Dermis microvascular lymphatic vessel endothelial cell (primary cell): ENCODE data around the gene ADNP. TPM values are rescaled to one million over a fixed set of nuclear protein-coding genes. Genes with fewer than 3 reads are reported as not detected.

Source experiments
- DNase-seq, 2 donors: peaks; one replicate each; pipeline versions ENCODE4 v3.0.0 to v3.0.0-alpha.2; 2010; ENCODE audit warnings: low read depth in 2 of 2
- total RNA-seq: library from RNA; depleted of rRNA; stranded (reverse); fragments of >200 nt; gene quantifications from 2 replicates; pipeline ENCODE4 v1.2.1, GENCODE V29; 2014

ADNP gene
- total RNA-seq, 1 donor from 2014 or later, result 28.6 TPM

GRCh38 chr20:50932691-50933280, 1.5 kb upstream of the ADNP start:
- DNase-seq, result no peak

- no peak for DNase-seq
Observed at GRCh38 chr20:50932016-50932485, 814 bp upstream of the ADNP start.

GRCh38 chr20:50930976-50931305, 296 bp downstream of the ADNP start:
- DNase-seq, result no peak

- DNase-seq, result peak in 1 of 2 donors; percentile 13
Observed at GRCh38 chr20:50930139-50930975, 880 bp downstream of the ADNP start.

GRCh38 chr20:50929299-50930138, 1.7 kb downstream of the ADNP start:
- DNase-seq, result peak; percentile 90 to 95

GRCh38 chr20:50928469-50928868, 2.8 kb downstream of the ADNP start:
- no peak for DNase-seq

GRCh38 chr20:50926530-50926929, 4.7 kb downstream of the ADNP start:
- DNase-seq, result no peak

- DNase-seq, result no peak
Observed at GRCh38 chr20:50924261-50924920, 6.8 kb downstream of the ADNP start.

GRCh38 chr20:50921803-50922501, 9.3 kb downstream of the ADNP start:
- DNase-seq, result no peak

- peak; percentile 24 to 35 for DNase-seq
Observed at GRCh38 chr20:50920997-50921396, 10.2 kb downstream of the ADNP start.

- peak in 1 of 2 donors; percentile 20 for DNase-seq
Observed at GRCh38 chr20:50919567-50919966, 11.7 kb downstream of the ADNP start.

- DNase-seq, result no peak
Observed at GRCh38 chr20:50918403-50918802, 12.8 kb downstream of the ADNP start.

- no peak for DNase-seq
Observed at GRCh38 chr20:50916934-50917333, 14.3 kb downstream of the ADNP start.

- DNase-seq, result peak in 1 of 2 donors; percentile 46
Observed at GRCh38 chr20:50916257-50916656, 15.0 kb downstream of the ADNP start.

GRCh38 chr20:50915424-50915823, 15.8 kb downstream of the ADNP start:
- peak in 1 of 2 donors; percentile 55 for DNase-seq

GRCh38 chr20:50913690-50914375, 17.4 kb downstream of the ADNP start:
- peak in 1 of 2 donors; percentile 69 for DNase-seq

GRCh38 chr20:50911716-50912115, 19.5 kb downstream of the ADNP start:
- DNase-seq, result no peak

- DNase-seq, result no peak
Observed at GRCh38 chr20:50911030-50911429, 20.2 kb downstream of the ADNP start.

- no peak for DNase-seq
Observed at GRCh38 chr20:50909413-50909812, 21.8 kb downstream of the ADNP start.

GRCh38 chr20:50904067-50904570, 27.1 kb downstream of the ADNP start:
- DNase-seq, result no peak
